Effector CD4-positive, alpha-beta T cell (primary cell): ENCODE results near the gene RGS10.
A peak's percentile ranks its signal among the peaks of the same experiment; 100 is the strongest.

Experiments used
- DNase-seq: peaks from one replicate; pipeline ENCODE4 v3.0.0-alpha.2; 2020

The RGS10 gene

DNA sequence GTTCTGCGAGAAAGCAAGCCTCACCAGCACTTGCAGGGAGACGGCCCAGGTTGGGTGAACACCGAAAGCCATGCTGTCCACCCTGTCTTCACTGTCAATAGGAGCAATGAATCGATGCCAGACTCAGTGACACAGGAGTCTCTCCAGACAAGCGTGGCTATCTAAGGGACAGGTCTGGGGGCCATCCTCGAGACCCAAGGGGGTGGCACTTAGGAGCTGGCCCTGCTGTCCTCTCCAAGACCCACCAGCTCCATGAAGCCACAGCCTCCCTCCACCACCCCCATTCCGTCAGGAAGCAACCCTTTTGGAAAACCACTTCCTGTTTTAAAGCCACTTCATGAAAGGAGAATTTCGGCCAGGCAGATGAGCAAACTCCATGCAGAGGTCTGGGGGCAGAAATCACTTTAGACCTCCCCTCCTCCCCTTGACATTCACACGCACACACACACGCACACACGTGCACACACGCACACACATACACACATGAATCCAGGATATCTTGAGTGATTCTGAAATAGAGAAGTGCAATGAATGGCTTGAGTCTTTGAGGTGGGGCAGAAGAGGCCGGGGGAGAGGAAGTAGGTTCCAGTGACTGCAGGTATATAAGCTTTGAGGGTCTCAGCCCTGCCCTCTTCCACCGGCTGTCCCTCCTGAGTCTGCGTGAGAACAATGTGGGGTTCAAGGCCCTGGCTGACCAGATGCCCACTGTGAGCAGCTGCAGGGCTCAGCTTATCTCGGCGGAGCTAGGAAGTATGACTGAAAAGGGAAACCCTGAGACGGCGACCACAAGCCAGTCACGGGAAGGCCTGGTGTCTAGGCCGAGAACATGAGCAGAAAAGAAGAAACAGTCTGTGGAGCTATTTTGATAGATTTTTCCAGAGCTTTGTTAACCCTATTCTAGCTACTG is 25.0 kb downstream of the RGS10 start:
- DNase-seq, result peak; percentile 43

DNA sequence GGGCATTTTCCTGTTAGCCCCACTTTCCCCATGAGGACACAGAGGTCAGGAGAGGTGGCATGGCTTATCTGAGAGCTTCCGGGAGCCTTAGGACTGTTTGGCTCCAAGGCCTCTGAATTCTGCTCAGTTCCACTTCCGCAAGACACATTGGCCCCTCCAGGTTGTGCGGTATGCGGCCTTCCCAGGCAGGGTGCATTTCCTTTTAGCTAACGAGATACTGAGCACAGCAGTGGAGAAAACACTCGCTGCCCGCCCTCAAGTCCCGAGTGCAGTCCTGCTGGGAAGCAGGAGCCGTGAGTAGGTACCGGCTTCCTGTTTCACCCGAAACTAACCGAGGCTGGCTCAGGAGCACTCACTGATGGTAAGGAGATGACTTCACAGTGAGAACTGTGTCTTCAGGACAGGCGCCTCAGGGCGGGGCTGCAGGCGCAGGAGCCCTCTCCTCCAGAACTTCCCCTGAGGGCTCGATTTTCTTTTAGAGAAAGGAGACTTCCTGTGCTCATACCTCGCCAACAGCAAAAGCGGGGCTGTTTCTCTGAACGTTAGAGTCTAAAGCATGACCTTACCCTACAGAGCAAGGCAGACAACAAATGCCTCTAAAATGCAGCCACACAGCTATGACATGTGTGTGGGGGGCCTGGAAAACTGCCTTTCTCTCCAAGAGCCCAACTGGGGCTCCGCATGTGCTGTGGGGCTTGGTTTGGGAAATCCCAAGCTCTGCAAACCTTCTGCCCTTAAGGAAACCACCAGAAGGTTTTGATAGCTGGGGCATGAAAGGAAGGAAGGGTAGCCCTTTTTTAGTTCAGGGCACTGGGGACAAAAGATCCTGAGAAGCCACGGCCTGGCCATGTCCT is 25.9 kb downstream of the RGS10 start:
- DNase-seq, result peak; percentile 58

DNA sequence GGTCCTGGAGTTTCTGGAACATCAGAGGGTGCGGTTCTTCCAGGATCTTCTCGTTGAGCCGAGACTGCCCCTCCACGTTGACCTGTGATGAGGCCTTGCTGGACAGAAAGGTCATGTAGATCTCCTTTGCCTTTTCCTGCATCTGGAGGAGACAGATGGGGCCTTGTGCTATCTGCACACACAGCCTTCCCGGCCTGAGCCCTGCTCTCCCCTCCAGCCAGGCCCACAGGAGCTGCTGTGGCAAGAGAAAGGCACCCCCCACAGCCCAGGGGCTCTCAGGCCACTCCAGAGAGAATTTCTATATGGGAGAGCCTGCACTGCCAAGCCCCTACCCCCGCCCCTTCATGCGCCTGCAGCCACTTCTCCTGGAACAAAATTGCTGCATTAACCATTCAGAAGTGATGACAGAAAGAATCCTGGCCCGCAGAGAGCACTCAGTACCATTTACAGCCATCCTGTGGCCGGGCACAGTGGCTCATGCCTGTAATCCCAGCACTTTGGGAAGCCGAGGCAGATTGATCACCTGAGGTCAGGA is 26.9 kb downstream of the RGS10 start:
- DNase-seq, result no peak

DNA sequence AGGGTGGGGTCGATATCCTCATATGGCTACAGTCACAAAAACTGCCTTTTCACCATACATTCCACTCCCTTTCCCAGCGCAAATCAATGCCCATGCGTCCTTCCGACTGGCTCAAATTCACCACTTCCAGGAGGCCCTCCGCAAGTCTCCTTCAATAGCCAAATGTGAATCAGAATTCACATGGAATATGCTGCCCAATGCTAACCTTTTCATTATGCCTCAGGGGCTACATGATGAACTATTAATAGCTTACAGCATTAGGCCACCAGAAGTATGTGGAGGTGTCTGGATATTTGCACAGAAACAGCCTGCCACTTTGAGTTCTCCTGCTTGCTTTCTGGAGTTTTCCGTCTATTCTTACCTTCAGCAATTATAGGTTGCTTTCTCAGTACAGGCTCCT is 27.7 kb downstream of the RGS10 start:
- DNase-seq, result no peak

DNA sequence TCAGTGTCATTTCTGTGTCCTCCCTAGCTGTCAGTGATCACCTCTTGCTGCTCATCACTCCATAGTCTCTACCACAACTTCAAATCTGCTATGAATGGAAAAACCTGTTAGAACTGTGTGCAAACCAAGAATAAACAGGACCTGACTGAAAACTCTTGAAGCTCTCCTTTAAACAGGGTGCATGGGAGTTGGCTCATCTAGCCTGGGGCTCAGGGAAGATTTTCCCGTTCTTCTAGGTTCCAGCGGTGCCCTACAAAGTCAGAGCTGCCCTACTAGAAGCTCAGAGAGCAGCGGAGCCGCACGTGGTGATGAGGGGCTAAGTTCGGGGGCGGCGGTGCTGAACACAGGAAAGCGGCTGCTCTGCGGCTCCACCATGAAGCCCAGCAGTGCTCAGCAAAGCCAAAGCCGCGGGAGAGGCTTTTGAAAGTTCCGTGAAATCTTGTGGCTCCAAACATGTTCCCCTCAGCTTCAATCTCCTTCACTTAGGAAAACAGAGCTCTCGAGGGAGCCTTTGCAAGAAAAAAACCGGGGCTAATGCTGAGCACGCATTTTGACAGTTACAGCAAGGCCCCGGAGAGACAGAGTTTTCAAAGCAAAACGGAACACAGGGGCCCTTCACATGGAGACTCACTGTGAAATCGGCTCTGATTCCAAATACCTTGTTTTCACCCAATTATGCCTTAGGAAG is 30.5 kb downstream of the RGS10 start:
- no peak for DNase-seq

DNA sequence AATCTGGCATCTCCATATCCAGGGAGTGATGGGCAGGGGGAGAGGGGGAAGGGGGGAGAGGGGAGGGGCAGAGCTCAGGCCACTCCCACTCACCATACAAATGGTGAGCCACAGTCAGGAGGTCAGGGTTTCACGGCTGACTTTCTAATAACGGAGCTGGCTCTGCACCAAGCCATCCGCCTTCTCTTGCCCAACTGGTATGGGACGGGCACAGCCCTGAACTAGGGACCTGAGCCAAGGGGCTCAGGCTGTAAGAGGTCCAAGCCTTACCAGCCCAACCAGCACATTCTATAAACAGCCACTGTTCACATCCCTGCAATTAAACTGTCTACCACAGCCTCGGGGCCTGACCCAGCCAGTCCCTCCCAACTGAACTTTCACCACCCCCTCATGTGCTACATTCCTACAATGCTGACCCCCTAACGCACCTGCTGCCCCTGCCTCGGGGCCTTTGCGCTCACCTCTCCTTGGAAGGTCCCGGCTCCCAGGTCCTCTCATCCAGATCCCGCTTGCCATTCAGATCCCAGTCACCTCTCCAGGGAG is 32.5 kb downstream of the RGS10 start:
- no peak for DNase-seq

DNA sequence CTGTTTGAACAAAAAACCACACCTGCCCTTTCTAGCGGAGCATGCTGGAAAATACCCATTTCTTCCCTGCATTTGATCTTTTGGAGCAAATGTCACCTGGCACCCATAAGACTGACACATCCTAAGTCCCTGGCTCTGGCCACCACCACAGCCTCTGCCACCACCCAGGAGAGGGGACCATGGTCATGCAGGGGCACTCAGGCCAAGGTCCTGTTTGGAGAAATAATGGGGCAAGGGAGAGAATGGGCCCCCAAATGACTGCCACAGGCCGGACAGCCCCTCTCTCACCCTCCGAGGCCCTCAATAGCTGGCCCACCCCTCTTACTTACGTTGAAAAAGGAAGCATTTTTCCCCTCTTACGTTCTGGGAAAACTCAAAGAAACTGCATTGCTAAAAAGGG is 35.4 kb downstream of the RGS10 start:
- DNase-seq, result no peak

DNA sequence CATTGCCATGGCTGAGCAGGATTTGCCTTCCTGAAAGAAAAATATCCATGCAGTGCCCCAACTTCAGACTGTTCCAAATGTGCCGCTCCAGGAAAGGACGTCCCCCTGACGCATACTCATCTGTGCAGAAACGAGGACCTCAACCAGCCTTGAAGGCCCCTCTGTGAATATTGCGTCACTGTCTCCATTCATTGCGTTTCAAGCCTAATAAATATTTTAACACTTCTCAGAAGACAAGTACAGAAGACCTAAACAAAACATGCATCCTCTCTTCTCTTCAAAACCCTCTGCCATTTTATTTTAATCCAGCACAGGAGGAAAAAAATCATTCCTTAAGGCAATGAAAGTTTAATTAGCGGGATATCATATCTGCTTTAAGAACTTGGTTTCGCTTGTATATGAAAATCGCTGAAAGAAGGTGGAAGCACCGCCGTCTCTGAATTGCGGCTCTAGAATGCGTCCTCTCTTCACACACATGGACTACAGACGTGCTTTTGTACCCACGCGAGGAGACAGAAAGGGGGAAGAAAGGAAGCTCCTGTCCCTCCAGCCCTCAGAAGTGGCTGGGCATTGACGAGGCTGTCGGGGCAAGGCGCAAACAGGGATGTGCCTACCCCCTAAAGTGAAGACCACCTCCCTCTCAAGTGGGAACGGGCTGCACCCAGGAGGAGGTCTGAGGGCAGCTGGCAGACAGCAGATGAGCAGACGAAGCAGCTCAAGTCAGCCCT is 36.8 kb downstream of the RGS10 start:
- no peak for DNase-seq

DNA sequence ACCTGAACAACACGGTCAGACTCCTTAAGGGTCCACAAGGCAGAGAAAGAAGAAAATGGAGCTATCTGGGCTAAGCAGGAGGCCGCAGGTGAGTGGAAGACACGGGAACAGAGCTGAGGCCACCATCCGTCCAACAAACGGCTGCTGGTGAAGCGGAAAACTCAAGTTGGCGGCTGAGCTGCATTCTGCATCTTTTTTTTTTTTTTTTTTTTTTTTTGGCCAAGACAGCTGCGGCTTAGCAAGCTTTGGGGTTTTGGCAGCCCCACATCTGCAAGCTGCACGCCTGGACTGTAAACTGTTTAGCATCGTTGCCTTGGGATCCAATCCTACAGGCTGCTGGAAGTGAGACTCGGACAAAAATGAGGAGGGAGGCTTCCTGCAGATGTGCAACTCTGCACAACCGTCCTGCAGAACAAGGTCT is 37.4 kb downstream of the RGS10 start:
- DNase-seq, result no peak

DNA sequence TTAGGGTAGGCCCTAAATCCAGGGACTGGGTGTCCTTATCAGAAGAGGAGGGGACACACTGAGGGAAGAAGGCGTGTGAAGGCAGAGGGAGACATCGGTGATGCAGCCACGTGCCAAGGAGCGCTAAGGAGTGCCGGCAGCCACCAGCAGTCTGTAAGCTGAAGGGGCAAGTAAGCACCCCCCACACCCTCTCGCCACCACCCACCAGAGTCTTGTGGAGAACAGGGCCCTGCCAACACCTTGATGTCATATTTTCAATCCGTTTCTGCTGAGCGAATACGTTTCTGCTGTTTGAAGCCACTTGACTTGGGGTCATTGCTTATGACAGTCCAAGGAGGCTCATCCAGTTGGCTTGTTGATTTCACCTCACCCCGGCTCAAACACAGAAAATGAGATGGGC is 37.9 kb downstream of the RGS10 start:
- no peak for DNase-seq

DNA sequence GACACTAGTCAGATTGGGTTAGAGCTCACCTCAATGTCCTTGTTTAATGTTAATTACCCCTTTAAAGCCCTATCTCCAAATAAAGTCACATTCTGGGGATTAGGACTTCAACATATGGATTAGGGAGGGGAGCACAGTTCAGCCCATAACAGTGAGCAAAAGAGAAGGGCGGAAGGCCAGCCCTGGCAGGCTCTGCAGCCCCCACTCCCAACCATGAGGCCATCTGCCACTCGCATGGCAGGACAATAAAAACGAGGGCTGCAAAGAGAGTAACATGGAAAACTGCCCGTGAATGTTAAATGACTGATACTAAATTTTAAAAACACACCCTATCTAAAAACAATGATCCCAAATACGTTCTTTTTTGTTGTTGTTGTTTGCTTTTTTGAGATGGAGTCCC is 38.7 kb downstream of the RGS10 start:
- DNase-seq, result no peak

DNA sequence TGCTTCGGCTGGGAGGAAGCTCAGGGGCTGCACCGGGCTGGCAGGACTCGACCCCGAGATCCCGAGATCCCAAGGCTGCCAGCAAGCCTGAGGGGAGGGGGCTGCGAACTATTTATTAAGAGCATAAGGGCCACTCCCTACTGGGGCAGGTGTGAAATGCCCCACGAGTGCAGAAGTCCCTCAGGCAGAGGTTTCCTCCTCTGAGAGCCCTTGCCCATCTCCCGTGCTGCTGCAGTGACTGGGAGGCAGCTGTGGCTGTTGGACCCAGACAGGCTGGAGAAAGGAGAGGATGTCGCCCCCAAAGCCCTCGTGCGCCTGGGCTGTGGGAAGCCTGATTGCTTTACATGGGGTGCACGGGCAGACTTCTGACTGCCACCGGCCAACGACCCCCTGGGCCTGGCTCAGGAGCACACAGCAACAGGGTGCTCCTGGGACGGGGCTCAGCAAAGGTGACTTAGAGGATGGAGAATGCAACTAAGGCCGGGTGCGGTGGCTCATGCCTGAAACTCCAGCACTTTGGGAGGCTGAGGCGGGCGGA is 39.8 kb downstream of the RGS10 start:
- DNase-seq, result no peak

DNA sequence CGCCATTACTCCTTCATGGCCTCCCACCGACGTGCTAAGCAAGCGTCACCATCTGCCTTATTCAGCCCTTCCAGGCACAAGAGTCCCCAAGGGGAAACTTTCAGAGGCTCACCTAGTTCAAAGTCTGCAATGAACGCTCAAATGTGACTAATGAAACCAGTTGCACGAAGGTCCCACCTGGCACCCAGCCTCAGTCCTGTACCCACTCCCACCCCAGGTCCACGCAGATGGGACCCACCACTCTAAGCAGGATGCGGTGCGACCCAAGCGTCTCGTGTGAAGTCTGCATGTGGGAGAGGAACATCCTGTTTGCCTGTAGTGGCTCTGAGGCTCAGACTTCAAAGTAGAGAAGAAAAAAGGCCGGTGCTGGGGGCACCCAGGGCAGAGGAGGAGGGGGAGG is 40.3 kb downstream of the RGS10 start:
- DNase-seq, result peak; percentile 79

DNA sequence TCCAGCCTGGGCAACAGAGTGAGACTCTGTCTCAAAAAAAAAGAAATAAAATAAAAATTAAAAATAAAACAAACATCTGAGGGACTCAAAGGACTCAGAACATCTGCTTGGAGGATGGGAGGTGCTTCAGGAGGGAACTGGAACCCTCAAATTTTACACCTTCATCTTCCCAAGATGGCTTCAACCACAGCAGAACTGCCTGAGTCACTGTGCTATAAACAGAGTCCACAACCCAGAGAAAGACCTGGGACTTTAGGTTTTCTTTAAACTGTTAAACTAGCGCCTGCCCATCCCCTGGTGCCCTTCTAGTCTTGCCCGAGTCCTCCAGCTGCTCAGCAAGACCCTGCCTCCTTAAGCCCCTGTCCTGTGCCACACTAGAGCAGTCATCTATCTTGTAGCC is 40.8 kb downstream of the RGS10 start:
- no peak for DNase-seq

DNA sequence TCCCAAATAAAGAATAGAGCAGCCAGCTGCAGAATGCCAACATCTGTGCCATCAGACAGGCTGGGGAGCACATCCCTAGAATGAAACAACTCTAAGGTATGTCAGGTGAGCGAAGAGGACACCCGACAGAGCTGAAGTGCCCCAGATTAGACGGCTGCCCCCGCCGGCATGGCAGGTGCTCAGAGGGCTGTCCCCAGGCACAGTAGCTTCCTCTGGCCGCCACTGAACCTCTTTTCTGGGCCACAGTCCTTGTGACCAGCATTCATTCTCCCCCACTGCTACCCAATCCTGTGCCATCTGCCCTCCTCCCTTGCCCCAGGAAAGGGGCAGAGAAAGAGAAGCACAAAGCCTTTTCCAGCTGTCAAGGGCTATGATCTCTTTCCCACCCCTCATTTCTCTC is 41.7 kb downstream of the RGS10 start:
- DNase-seq, result no peak

DNA sequence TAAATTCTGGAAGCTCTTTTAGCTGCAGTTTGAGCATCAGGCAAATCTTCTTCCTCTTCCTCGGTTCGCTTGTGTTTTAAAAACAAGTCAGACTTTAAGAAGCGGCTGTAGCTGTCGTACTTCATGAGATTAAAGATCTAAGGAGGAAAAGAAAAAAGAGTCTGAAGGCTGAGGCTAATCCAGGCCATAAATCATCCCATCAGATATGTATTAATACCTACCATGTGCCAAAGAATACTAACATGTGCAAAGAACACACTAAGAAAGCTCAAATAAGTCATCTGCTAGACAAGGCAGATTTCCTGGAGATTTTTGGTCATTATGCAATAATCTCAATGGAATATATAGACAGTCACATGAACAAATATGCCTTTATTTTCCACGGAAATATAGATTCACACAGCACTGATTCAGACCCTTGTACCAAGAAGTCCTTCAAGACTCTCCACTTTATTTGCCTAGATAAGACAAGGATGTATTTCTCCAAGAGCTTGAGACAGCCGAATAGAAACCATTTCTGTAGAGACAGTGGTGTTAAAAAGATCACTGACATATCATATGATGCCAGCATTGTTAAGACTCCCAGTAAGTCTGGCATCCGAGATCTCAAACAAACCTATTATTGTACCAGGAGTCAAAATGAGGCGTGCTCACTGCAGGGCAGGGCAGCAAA is 42.3 kb downstream of the RGS10 start:
- DNase-seq, result no peak

DNA sequence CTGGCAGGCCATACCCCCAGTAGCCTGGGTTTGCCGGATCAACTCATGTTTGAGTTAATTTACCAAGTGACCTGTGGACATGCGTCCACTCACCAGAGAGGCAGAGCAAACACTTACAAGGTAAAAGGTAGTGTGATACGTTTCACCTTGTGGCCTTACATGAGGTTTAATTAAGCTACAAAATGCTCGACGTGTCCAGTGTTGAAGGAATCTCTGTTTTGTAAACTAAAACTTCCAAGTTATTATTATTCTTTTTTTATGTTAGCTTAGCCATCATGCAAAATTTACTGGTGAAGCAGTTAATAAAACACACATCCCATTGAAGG is 42.9 kb downstream of the RGS10 start:
- no peak for DNase-seq

DNA sequence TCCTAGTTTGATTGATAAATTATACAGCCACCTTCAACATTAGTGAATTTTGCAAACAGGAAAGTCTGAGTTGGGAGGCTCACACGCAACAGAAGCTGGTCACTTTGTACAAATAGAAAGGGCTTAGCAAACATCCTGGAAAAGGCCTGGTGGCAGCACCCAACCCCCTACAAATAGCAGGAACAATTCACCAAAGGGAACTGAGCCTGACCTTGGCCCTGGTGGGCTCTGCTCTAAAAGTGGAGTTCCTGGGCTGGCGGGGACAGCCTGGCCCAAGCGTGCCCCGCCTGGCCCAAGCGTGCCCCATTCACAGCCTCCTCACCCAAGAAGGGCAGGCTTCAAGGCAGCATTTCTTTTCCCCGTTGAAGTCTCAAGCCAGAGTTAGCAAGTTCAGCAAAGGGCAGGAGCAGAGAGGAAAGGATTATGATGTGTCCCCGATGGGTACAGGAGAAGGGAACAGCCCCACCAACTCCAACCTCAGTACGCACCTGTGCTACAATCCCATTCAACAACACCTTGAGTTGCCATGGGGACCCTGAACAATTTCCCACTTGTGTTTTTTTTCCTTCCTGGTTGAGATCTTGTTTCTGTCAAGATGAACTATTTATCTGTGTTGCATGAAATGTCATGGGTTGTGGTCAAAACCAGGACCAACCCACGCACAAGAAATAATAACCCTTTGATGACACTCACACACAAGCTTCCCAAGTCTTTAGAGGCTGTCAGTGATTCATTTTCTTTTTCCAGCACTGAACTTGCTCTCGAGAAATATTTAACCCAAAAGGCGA is 43.4 kb downstream of the RGS10 start:
- DNase-seq, result no peak

DNA sequence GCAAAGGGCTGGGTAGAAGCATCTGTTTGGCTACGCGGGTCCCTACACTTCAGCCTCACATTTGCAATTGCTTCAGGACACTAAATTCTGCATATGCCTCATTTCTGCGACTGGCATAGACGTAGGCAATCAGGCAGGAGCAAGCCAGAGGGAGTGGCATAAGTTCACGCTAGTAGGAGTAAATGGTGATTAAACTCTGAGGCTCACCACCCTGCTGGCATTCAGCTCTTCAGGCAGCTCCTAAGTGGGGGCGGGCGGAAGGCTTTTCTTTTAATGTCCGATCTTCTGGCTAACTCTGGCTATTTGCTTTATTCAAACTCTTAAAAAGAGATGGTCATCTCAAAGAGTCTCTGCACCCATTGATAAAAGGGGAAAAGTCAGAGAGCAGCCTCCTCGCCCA is 45.3 kb downstream of the RGS10 start:
- DNase-seq, result no peak

DNA sequence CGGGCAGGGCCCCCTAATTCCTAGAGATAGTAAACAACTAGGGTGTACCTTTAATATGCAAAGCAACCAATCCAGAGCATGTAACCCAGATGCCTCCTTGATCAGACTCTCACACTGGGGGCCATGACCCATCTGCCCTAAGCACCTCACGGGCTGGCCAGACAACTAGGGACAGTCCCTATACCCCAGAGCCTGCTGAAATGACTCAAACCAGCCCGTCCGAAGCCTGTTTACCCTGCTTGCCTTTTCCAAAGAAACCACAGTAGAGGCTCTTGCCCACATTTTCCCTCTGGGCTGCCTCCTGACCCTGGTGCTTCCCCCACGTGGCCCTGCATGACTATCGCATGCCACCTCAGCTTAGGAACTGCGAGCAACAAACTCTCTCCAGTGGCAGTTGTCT is 46.2 kb downstream of the RGS10 start:
- no peak for DNase-seq

DNA sequence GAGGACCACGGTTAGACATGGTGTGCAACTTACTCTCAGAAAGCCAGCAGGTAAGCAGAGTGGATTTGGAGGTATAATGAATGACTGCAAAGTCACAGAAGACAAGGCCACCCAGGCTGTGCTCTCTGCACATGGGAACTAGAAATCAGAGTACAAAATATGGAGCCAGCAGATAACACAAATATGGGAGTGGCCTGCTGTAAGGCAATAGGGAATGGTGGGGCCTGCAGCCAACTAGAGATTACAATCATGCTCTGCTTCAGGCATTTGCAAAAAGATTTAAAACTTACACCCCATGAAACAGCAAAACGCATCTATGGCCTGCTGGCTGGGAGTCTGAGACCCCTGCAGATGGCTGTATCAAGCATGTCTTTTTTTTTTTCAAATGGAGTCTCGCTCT is 47.0 kb downstream of the RGS10 start:
- DNase-seq, result no peak
